Mucosa of stomach (tissue), 1 donor: Measurements from ENCODE around the gene COL19A1.

Experiments used
- H3K27me3 ChIP-seq: one replicate; pipeline ENCODE4 v1.7.0; 2013; ENCODE audit warnings: mild to moderate bottlenecking, low read length; ENCODE audit not compliant: control insufficient read depth, insufficient read depth
- H3K36me3 ChIP-seq: one replicate; pipeline ENCODE4 v1.7.0; 2013; ENCODE audit warnings: low read length; ENCODE audit not compliant: control insufficient read depth, insufficient read depth
- H3K4me1 ChIP-seq: one replicate; pipeline ENCODE4 v1.7.0; 2013; ENCODE audit warnings: mild to moderate bottlenecking, low read length; ENCODE audit not compliant: control insufficient read depth, insufficient read depth
- H3K4me3 ChIP-seq: one replicate; pipeline ENCODE4 v1.7.0; 2013; ENCODE audit warnings: low read length
- H3K9ac ChIP-seq: one replicate; pipeline ENCODE4 v1.7.0; 2013; ENCODE audit warnings: mild to moderate bottlenecking, low read length, moderate library complexity
- H3K9me3 ChIP-seq: one replicate; pipeline ENCODE4 v1.7.0; 2013; ENCODE audit warnings: mild to moderate bottlenecking, low read length, moderate library complexity; ENCODE audit not compliant: control insufficient read depth
- donor health status: Pancreatic carcinoma.

COL19A1 gene

DNA sequence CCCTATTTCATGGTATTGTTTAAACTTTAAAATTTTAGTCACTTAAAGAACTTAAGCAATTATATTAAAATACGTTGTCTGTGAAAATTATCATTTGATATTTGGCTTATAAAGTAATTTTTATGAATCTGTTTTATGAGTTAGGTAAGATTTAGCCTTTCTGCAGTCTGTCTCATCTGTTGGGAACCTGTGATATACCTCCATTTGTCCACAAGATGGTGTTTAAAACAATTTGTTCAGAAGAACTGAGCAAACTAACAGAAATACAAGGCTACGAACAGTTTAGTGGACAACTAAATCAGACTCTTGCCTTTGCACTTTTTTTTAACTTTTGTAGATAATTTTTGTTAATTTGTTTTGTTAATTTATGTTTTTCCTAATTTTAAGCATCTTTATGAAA is 344.1 kb downstream of the COL19A1 start:
- no peaks in the 10 kb centered on the region for H3K9me3 ChIP-seq
- no peak overlapping the region for H3K9ac ChIP-seq
- H3K36me3 ChIP-seq: no peaks in the 10 kb centered on the region
- no peaks in the 10 kb centered on the region for H3K4me1 ChIP-seq
- H3K4me3 ChIP-seq: no peak overlapping the region
- H3K27me3 ChIP-seq: peaks cover 21% of the 10 kb centered on the region

DNA sequence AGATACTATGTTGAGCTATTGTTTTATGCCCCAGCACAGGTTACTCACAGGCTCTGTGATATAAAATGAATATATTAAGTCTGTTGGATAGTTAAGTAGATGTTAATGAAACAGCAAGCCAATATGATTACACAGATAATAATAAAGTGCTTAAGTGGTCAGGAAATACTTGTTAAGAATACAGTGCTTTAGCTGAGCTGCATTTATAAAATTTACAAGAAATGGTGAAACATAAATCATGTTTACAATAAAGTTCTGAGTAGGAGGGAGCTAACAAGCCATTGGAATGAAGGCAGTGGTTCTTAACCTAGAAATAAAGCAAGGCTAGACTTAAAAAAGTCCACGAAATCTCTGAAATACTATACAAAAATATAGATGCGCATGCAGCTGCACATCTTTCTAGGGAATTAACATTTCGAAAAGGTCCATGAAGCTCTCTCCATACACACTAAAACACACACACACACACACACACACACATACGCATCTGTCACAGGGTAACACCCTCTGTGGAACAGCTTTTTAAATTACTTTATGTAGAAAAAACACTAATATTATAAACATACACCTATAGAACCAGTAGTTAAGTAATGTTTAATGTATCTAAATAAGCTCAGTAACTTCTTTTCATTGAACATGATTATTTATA is 349.2 kb downstream of the COL19A1 start:
- Histone ChIP-seq H3K9ac (no peak overlapping the region), H3K27me3 (no peaks in the 10 kb centered on the region), H3K4me3 (no peak overlapping the region), H3K36me3 (no peaks in the 10 kb centered on the region), H3K4me1 (peaks cover 8% of the 10 kb centered on the region), H3K9me3 (no peaks in the 10 kb centered on the region)

DNA sequence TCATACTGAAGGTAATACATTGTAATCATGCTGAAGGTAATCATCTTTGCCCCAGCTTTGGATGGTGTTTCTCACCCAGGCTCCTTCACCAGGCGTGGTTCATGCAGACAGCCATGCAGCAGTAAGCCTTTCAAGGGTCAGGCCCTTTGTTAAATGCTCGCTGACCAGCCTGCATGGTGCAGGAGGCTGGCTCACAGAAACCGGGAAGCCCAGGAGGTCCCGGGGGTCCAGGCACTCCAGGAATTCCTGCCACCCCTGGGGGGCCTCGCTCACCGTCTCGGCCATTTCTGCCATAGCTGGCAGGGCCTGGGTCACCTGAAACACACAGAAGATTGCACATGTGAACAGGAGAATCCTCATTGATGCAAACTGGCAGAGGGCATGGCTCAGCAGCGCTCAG is 350.4 kb downstream of the COL19A1 start:
- H3K9me3 ChIP-seq: no peaks in the 10 kb centered on the region
- H3K4me3 ChIP-seq: no peak overlapping the region
- no peak overlapping the region for H3K9ac ChIP-seq
- H3K36me3 ChIP-seq: no peaks in the 10 kb centered on the region
- peaks cover 17% of the 10 kb centered on the region for H3K4me1 ChIP-seq
- no peaks in the 10 kb centered on the region for H3K27me3 ChIP-seq

DNA sequence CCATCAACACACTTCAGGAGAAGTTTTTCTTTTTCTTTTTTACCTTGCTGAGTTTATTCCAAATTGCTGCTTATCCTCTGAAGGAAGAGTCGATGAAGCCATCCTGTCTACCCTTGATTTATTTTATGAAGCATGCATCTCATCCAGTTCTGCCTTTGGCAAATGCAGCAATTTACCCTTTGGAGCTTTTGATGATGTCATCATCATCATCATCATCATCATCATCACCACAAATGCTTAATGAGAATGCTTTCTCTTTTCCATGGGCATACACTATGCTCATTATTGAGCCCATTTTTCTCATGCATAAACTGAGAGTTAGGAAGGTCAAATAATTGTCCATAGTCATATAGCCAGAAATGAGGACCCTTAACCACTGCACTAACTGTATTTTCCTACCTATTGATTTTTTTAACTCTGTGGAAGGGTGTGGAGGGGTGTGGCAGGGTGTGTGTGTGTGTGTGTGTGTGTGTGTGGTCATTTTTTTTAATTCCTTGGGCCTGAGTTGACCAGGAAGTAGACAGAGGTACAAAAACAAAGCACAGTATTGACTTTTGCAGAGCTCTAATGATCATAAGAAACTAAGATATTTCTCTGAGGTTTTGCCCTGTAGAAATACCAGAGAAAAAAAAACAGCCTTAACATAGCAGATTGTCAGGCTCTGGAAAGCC is 353.7 kb downstream of the COL19A1 start:
- Histone ChIP-seq H3K27me3 (no peaks in the 10 kb centered on the region), H3K9me3 (no peaks in the 10 kb centered on the region), H3K9ac (no peak overlapping the region), H3K36me3 (no peaks in the 10 kb centered on the region), H3K4me1 (peaks cover 23% of the 10 kb centered on the region), H3K4me3 (no peak overlapping the region)

DNA sequence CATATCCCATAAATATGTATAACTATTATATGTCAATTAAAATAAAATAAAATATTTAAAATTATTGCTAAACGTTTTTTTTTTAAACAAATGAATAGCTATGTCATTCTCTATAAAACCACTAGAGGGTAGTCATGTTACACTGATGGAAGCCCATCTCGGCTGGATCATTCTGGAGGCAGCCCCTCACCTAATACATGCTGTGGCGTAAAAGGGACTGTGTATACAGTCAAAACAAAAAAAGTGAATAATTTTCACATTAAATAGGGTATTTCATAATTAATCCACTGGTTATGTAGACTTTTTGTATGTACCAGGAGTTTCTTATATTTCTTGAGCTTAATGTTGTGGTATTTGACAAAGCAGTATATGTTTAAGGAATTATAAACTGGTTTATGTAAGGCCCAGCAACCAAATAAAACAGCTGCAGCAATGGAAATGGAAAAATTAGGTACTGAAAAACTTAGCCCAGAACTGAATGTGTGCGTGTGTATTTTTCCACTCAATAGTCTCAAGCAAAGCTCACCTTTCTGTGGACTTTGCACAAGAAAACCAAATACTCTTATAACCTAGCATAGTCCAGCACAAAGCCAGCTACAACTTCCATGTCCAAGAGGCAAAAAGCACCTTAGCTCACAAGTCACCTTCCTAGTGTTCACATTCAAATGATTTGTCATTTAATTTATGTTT is 354.8 kb downstream of the COL19A1 start:
- H3K27me3 ChIP-seq: no peaks in the 10 kb centered on the region
- H3K4me3 ChIP-seq: no peak overlapping the region
- no peaks in the 10 kb centered on the region for H3K9me3 ChIP-seq
- H3K36me3 ChIP-seq: no peaks in the 10 kb centered on the region
- H3K4me1 ChIP-seq: peaks cover 23% of the 10 kb centered on the region
- H3K9ac ChIP-seq: no peak overlapping the region

DNA sequence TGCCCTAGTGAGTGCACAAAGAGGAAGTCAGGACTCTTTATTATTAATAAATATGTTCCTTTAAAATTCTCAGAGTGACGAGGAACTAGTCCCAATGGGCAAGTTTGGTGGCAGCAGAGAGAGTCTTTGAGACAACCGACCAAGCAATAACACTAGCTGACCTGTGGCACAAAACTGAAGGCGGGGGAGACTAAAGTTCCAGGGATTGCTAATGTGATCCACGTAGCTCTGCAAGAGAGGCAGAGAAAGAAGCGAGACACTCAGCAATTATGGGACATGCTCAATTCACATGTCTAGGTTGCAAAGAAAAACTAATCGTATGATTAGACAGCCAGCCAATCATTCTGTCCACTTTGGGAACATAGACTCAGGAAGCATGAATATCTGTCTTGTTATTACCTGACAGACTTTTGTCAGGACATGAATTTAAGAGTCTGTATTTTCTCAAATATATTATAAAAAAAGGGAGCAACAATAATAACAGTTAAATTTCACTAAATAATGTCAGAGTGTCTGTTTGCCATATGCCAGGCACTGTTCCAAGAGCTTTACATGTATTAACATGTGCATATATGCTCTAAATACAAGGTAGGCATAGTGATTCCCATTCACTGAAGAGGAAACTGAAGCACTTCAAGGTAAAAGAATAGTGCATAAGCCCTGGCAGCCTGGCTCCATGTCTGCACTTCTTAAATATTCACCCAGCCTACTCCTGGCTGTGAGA is 355.5 kb downstream of the COL19A1 start:
- Histone ChIP-seq H3K9me3 (no peaks in the 10 kb centered on the region), H3K4me1 (peaks cover 23% of the 10 kb centered on the region), H3K9ac (no peak overlapping the region), H3K36me3 (no peaks in the 10 kb centered on the region), H3K4me3 (no peak overlapping the region), H3K27me3 (no peaks in the 10 kb centered on the region)

DNA sequence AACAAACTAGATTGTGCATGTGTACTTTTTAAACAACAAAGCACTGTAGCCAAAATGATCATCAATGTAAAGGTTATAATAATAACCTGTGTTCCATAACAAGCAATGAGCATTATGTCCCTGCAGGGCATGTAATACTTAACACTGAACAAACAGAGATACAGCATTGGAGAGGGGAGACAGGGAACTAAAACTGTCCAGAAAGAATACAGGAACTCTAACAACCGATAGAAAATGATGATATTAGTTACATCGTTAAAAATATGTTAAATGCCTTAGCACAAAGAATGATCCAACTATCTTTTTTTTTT is 356.0 kb downstream of the COL19A1 start:
- no peak overlapping the region for H3K9ac ChIP-seq
- no peaks in the 10 kb centered on the region for H3K9me3 ChIP-seq
- H3K4me3 ChIP-seq: no peak overlapping the region
- no peaks in the 10 kb centered on the region for H3K36me3 ChIP-seq
- H3K27me3 ChIP-seq: no peaks in the 10 kb centered on the region
- peaks cover 23% of the 10 kb centered on the region for H3K4me1 ChIP-seq

DNA sequence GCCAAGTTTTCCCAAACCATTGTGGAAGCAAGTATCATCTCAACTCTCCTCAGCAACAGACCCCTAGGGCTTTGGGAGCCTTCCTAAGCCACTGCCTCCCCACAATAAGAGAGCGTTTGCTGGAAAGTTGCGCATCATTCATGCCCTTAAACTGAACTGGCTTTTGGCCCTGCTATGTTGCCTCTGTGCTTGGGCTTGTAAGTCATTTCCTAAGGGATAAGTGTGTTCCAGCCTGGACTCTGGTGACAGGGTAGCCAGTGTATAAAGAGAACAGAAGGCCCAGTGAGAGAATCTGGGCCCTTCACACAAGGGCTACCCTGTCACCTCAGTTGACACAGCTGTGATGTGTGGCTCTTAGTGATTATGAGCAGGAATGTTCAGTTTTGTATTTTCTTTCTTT is 358.7 kb downstream of the COL19A1 start:
- Histone ChIP-seq H3K9ac (no peak overlapping the region), H3K36me3 (no peaks in the 10 kb centered on the region), H3K4me1 (peaks cover 21% of the 10 kb centered on the region), H3K4me3 (no peak overlapping the region), H3K27me3 (no peaks in the 10 kb centered on the region), H3K9me3 (no peaks in the 10 kb centered on the region)

DNA sequence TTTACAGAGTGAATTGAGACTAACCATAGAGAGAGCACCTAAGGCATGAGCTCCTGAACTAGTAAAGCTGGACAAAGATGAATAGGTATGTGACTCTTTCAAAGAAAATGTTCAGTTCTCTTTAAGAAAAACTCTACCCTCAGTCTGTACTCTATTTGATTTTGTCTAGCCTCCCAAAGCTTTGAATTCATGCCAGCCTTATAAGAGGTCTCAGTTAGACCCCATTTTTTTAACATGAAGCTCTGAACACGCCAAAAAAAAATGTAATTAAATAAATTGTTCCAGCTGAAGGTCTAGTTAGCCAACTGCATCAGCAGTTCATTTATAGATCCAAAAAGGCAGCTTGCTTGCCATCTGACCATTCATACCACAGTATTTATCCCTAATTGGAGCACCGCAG is 365.0 kb downstream of the COL19A1 start:
- Histone ChIP-seq H3K4me1 (no peaks in the 10 kb centered on the region), H3K4me3 (no peak overlapping the region), H3K9ac (no peak overlapping the region), H3K27me3 (no peaks in the 10 kb centered on the region), H3K9me3 (no peaks in the 10 kb centered on the region), H3K36me3 (no peaks in the 10 kb centered on the region)

DNA sequence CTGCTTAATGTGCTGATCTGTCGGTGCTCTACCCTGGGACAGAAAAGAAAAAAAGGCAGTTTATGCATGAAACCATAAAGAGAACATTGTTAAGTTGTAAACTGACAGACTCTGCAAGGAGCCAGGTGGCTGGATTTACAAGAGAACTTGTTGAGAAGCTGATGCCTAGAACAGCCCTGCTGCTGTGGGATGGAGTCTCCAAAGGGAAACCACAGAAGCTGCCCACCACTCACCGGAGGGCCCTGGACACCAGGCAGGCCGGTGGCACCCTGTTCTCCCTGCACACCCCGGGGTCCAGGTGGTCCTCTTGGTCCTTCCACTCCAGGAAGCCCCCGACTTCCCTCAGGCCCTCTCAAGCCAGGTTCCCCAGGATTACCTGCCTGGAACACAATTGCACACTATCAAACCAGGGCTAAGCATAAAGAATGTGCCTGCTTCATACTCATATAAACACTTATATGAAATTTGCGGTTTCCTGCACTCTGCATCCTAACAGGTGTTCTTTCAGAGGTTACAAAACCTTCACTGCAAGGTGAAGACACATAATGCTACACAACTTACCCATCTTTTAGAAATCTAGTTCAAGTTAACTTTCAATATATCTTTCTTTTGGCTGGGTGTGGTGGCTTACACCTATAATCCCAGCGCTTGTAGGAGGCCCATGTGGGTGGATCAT is 368.3 kb downstream of the COL19A1 start:
- H3K27me3 ChIP-seq: no peaks in the 10 kb centered on the region
- H3K36me3 ChIP-seq: no peaks in the 10 kb centered on the region
- H3K4me3 ChIP-seq: no peak overlapping the region
- no peak overlapping the region for H3K9ac ChIP-seq
- H3K9me3 ChIP-seq: no peaks in the 10 kb centered on the region
- H3K4me1 ChIP-seq: no peaks in the 10 kb centered on the region

DNA sequence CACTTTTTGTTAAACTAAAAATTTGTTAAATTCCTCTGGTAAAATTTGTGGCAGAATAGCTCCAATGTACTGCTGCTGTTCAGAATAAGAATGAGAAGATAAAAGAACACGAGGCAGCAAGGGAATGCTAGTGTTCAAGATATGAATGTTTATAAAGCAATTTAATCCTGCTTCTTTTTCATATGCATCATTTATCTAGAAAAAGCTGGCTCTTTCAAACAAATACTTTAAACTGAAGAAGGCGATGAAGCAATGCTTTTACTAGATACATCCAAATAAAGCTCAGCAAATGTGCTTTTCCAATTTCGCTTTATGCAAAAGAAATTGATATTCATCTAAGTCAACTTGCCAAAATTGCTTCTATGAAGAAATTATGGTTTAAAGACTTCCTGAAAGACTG is 370.0 kb downstream of the COL19A1 start:
- no peak overlapping the region for H3K4me3 ChIP-seq
- H3K9ac ChIP-seq: no peak overlapping the region
- H3K36me3 ChIP-seq: no peaks in the 10 kb centered on the region
- H3K4me1 ChIP-seq: no peaks in the 10 kb centered on the region
- H3K9me3 ChIP-seq: no peaks in the 10 kb centered on the region
- H3K27me3 ChIP-seq: no peaks in the 10 kb centered on the region

DNA sequence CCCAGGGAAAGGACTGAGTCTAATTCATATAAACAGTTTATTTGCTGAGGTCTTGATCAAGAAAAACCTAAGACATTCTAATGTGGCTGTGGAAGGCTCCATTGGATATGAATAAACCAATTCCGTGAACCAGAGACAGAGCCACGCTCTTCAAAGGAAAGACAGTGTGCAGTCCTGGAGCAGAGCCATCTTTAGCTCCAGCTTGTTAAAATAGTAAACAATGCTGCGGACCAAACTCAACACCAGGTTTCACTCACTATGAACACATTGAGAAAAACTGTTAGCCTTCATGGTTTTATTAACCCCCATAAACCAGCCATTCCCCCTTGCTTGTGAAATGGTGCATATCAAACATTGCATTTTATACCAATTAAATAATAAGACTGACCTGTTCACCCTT is 374.7 kb downstream of the COL19A1 start:
- H3K4me1 ChIP-seq: no peaks in the 10 kb centered on the region
- H3K4me3 ChIP-seq: no peak overlapping the region
- no peaks in the 10 kb centered on the region for H3K9me3 ChIP-seq
- H3K9ac ChIP-seq: no peak overlapping the region
- no peaks in the 10 kb centered on the region for H3K36me3 ChIP-seq
- H3K27me3 ChIP-seq: no peaks in the 10 kb centered on the region
